Endothelial cell (in vitro differentiated cells): ENCODE data around the gene AIMP2. TPM values are rescaled to one million over a fixed set of nuclear protein-coding genes. Genes with fewer than 3 reads are reported as not detected.

Experiments
- DNase-seq: peaks from one replicate; pipeline ENCODE4 v3.0.0; 2021; ENCODE audit warnings: low spot score
- H3K27ac Mint-ChIP-seq: one replicate; pipeline ENCODE4 v1.8.0; 2021; ENCODE audit warnings: mixed read lengths, inconsistent platforms; ENCODE audit not compliant: unreplicated experiment
- H3K27me3 Mint-ChIP-seq: one replicate; pipeline ENCODE4 v1.8.0; 2021; ENCODE audit warnings: mild to moderate bottlenecking, moderate library complexity, mixed read lengths, inconsistent platforms; ENCODE audit not compliant: unreplicated experiment
- H3K36me3 Mint-ChIP-seq: one replicate; pipeline ENCODE4 v1.8.0; 2021; ENCODE audit warnings: mild to moderate bottlenecking, low read depth, mixed read lengths, inconsistent platforms; ENCODE audit not compliant: unreplicated experiment
- H3K4me1 Mint-ChIP-seq: one replicate; pipeline ENCODE4 v1.8.0; 2021; ENCODE audit warnings: mild to moderate bottlenecking, mixed read lengths, inconsistent platforms; ENCODE audit not compliant: unreplicated experiment
- H3K4me3 Mint-ChIP-seq: one replicate; pipeline ENCODE4 v1.8.0; 2021; ENCODE audit warnings: mild to moderate bottlenecking, mixed read lengths, inconsistent platforms; ENCODE audit not compliant: unreplicated experiment
- H3K9me3 Mint-ChIP-seq: one replicate; pipeline ENCODE4 v1.8.0; 2021; ENCODE audit warnings: mixed read lengths, inconsistent platforms; ENCODE audit not compliant: unreplicated experiment
- total RNA-seq: library from RNA; stranded (reverse); fragmentation: NEBNext Ultra II Directional; extraction: Animal tissue kit (Norgen Biotek cat#: 25700); gene quantifications from one replicate; pipeline ENCODE4 v1.2.1, GENCODE V29; 2021; ENCODE audit not compliant: unreplicated experiment
- TF ChIP-seq, protein P1 (sequence below): fragments of 200-600 bp; sonication (generic); IDR thresholded peaks from one replicate; pipeline ENCODE4 v1.5.0; 2021; ENCODE audit warnings: antibody characterized with exemption; ENCODE audit not compliant: unreplicated experiment

Gene AIMP2
- total RNA-seq, 1 donor from 2014 or later, result 25.3 TPM

DNA sequence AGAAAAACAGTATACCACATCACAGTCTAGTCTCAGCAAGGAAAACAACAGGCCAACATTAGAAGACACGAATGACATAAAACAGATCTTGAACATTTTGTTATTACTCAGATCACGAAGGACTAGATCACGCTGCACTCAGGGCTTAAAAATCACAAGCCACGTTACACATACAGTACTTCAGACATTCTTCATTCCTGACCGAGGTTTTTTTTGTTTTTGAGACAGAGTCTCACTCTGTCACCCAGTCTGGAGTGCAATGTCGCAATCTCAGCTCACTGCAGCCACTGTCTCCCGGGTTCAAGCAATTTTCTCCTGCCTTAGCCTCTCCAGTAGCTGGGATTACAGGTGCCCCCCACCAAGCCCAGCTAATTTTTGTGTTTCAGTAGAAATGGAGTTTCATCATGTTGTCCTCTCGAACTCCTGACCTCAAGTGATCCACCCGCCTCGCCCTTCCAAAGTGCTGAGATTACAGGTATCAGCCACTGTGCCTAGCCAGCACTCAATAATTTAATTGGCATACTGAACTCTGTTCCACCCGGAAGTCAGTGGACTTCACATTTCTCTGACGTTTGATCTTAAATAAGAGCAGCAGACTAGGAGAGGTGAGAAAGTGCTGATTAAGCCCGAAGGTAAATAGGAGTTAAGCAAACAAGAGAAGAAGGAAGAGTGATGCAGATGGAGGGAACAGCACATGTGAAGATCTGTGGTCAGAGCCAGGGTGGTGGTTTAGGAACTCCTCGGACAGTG is 3.5 kb downstream of the AIMP2 start:
- no peak for DNase-seq
- no peak overlapping the region for H3K27ac Mint-ChIP-seq
- no peaks in the 10 kb centered on the region for H3K27me3 Mint-ChIP-seq
- TF ChIP-seq, protein P1, sequence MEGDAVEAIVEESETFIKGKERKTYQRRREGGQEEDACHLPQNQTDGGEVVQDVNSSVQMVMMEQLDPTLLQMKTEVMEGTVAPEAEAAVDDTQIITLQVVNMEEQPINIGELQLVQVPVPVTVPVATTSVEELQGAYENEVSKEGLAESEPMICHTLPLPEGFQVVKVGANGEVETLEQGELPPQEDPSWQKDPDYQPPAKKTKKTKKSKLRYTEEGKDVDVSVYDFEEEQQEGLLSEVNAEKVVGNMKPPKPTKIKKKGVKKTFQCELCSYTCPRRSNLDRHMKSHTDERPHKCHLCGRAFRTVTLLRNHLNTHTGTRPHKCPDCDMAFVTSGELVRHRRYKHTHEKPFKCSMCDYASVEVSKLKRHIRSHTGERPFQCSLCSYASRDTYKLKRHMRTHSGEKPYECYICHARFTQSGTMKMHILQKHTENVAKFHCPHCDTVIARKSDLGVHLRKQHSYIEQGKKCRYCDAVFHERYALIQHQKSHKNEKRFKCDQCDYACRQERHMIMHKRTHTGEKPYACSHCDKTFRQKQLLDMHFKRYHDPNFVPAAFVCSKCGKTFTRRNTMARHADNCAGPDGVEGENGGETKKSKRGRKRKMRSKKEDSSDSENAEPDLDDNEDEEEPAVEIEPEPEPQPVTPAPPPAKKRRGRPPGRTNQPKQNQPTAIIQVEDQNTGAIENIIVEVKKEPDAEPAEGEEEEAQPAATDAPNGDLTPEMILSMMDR, result no peak
- H3K4me3 Mint-ChIP-seq, result no peak overlapping the region
- peaks cover 5% of the 10 kb centered on the region for H3K36me3 Mint-ChIP-seq
- no peaks in the 10 kb centered on the region for H3K9me3 Mint-ChIP-seq
- peaks cover 4% of the 10 kb centered on the region for H3K4me1 Mint-ChIP-seq

DNA sequence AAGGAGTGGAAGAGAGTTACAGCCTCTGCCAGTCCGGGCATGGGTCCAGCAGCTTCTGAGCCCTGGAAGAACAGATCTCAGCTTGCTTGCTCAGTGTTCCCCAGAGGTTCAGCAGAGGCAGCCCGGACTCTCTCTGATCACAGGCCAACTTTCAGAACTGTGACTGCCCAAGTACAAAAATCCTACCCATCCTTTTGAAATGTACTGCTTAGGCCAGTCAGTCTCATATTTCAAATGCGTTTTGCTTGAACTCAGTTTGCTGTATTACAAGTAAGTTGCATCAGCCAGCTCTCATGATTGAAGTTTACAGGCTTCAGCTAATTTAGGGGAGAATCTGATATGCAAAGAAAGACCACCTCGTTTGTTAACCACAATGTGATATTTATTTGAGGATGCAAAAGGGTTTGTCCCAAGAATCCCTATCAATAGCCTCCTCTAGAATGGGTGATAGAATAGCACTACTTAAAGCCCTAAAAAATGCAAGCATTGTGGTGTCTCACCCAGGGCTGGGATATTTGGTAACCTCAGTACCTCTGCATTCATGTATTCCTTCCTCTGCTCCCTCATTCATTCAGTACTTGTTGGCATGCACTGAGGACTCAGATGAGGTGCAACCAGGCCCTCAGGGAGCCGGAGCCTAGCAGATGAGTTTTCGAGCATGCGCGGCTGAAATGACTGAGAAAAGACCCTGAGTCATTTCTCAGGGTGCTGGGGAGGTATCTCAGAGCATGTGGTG is 7.0 kb downstream of the AIMP2 start:
- Mint-ChIP-seq H3K4me1 (no peaks in the 10 kb centered on the region), H3K4me3 (no peak overlapping the region), H3K27me3 (no peaks in the 10 kb centered on the region), H3K36me3 (peaks cover 16% of the 10 kb centered on the region), H3K27ac (no peak overlapping the region), H3K9me3 (no peaks in the 10 kb centered on the region)
- TF ChIP-seq, protein P1, result no peak
- DNase-seq, result no peak

DNA sequence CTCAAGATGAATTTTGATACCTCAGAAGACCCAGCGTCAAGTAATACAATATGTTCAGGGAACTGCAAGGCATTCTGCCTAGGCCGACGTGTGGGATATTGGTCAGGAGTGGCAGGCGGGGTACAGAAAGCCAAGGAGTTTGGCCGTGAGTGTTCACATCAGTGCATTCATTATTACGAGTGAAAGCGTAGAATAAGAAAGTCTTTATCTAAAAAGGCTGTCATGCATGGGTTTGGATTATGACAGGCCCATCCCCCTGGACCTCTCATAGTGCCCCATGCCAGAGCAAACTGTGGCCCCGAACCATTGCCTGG is 7.5 kb downstream of the AIMP2 start:
- H3K4me3 Mint-ChIP-seq, result no peak overlapping the region

DNA sequence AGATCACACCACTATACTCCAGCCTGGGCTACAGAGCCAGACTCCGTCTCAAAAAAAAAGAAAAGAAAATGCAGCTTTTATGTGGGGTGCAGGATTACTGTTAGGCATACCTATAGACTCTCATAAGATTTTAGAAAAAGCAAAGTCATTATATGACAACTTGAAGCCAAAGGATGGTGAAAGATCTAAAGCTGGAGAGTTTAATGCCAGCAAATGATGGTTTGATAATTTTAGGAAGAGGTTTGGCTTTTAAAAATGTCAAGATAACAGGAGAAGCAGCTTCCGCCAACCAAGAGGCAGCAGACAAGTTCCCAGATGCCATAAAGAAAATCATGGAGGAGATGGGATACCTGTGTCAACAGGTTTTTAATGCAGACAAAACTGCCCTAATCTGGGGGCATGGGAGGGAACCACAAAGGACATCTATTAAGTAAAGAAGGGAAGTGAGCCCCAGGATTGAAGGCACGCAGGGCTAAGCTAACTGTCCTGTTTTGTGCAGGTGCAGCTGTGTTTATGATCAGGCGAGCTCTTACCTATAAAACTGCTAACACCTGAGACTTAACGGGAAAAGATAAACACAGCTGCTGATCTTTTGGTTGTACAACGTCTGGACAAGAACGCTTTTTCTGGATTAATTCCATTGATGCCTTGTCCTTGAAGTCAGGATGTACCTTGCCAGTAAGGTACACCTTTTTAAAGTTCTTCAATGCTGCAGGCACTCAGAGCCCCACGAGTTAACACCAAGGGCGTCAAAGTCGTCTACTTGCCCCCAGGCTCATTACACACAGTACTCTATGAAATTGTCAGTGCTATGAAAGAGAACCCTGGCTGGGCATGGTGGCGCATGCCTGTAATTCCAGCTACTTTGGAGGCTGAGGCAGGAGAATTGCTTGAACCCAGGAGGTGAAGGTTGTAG is 11.6 kb downstream of the AIMP2 start:
- H3K4me3 Mint-ChIP-seq, result peak overlapping the region; percentile 37
- no peaks in the 10 kb centered on the region for H3K9me3 Mint-ChIP-seq
- no peak for DNase-seq
- peaks cover 42% of the 10 kb centered on the region for H3K36me3 Mint-ChIP-seq
- no peaks in the 10 kb centered on the region for H3K27me3 Mint-ChIP-seq
- TF ChIP-seq, protein P1, result no peak
- peaks cover 7% of the 10 kb centered on the region for H3K4me1 Mint-ChIP-seq
- peak overlapping the region; percentile 36 for H3K27ac Mint-ChIP-seq

More for the DNA sequence above, 7.5 kb downstream of the AIMP2 start:
- H3K27me3 Mint-ChIP-seq, result no peaks in the 10 kb centered on the region
- no peak overlapping the region for H3K27ac Mint-ChIP-seq
- no peaks in the 10 kb centered on the region for H3K4me1 Mint-ChIP-seq
- DNase-seq, result no peak
- TF ChIP-seq, protein P1, result no peak
- peaks cover 21% of the 10 kb centered on the region for H3K36me3 Mint-ChIP-seq
- H3K9me3 Mint-ChIP-seq, result no peaks in the 10 kb centered on the region
